Measurements from ENCODE around the gene RNU1-1.
A peak's percentile ranks its signal among the peaks of the same experiment; 100 is the strongest.
"Not testable (repeated sequence)": the region's sequence is repeated elsewhere in the genome, so short reads cannot be mapped to it uniquely, and the experiment has no call there.

RNU1-1 gene

GRCh38 chr1:16525769-16526168, 11.7 kb upstream of the RNU1-1 start:
- not testable (repeated sequence) for DNase-seq (ENCODE audit: extremely low read depth in 1 of 2, low read depth in 1 of 2)

GRCh38 chr1:16521679-16522078, 7.6 kb upstream of the RNU1-1 start:
- not testable (repeated sequence) for DNase-seq (ENCODE audit: extremely low read depth in 1 of 2, low read depth in 1 of 2)

DNA sequence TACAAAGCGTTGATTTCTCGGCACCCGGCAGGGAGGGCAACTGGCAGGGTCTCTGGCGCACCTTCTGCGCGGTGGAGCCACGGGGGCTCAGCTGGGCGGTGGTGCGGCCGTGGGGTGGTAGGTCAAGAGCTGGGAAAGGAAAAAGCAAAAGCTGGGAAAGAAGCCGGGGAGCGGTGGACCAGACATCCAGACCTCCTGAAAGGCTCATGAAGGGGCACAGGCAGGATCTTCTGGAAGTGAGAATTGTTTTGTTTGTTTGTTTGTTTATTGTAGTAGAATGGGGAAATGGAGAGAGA, 7.2 kb upstream of the RNU1-1 start:
- no peak for DNase-seq (ENCODE audit: extremely low read depth in 1 of 2, low read depth in 1 of 2)

- not testable (repeated sequence) for DNase-seq (ENCODE audit: extremely low read depth in 1 of 2, low read depth in 1 of 2)
These were observed 6.6 kb upstream of the RNU1-1 start for GRCh38 chr1:16520435-16521287.

DNA sequence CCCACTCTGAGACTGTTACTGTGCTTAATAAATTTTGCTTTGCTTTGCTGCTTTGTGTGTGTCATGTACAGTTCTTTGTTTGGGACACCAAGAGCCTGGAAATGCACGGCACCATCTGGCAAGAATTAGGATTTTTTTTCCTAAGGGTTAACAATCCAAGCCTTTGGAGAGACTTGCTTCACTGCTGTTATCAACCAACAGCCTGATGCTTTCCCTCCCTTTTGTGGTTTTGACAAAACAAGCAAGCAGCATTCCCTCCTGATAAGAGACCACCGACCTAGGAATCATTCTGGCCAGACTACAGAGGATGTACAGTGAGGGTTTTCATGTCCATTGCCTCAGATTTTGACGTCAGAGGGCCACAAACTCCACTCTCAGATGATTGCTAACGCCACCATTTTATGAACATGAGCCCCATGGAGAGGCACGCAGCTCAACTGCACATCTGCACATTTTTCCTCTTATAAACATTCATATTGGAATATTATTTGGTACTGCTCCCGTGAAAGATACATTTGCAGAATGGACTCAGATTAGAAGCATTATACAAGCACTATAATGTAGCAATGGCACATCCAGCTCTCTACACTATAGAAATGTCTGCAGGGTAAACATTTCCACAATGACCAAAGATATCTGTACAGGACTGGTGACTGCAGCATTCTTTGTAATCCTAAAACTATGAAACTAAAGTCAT, 5.3 kb upstream of the RNU1-1 start:
- not testable (repeated sequence) for DNase-seq (ENCODE audit: extremely low read depth in 1 of 2, low read depth in 1 of 2)

GRCh38 chr1:16518913-16519254, 4.8 kb upstream of the RNU1-1 start:
- not testable (repeated sequence) for DNase-seq (ENCODE audit: extremely low read depth in 1 of 2, low read depth in 1 of 2)

- DNase-seq (ENCODE audit: extremely low read depth in 1 of 2, low read depth in 1 of 2) = not testable (repeated sequence)
These were observed 2.8 kb upstream of the RNU1-1 start for GRCh38 chr1:16516694-16517410.

DNA sequence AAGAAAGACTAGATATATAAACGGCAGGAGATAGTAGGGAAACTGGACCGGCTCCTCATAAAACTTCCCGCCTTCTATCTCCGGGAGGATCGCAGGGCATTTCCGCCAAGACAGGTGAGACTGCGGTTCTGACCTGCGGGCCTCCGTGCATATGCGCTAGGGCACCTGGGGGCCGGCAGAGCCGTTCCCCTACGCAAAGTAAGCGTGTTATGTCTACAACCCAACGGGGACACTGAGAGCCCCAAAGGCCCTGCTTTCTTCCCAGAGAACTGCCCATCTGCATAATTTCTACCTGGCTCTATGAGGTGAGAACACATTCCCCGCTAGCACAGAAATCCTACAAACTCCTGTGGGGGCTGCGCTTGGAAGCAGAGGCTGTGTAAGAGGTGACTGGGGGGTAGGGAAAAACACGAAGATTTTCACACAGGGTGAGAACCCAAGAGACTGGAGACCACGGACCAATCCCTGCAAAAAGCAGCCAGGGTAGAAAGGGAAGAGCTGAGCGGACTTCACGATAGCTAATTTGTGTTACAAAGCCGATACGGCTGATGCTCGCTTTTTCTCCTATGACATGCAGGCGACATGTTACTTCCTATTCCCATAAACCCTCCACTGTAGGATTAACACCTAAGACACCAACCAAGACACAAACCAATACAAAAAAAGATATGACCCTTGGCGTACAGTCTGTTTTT, 526 bp downstream of the RNU1-1 start:
- DNase-seq (ENCODE audit: extremely low read depth in 1 of 2, low read depth in 1 of 2) = peak; percentile 53 to 57

DNA sequence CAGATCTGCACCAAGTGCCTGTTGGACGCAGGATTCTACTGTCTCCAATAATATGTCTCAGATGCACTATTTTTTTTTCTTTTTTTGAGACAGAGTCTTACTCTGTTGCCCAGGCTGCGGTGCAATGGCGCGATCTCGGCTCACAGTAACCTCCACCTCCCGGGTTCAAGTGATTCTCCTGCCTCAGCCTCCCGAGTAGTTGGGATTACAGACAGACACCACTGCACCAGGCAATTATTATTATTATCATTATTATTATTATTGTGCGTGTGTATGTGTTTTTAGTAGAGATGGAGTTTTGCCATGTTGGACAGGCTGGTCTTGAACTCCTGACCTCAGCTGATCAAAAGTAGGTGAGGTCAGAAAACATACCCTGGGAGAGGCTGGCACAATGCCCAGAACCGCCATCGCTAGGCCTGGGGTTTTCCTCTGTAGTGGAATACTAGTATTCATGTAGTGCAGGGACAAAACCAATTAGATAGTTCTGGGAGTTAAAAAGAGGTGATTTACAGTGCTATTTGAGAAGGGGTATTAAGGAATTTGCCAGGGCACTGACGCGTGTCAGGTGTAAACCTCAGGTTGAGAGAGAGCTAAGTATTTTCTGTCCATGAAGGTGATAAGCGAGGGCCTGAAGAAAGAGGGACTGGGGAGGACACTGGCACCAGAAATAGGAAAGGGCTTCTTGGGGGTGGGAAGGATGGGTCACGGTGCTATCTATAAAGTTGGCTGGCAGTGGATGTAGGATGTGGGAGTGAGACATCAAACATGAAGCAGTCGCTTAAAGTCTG, 1.3 kb downstream of the RNU1-1 start:
- DNase-seq (ENCODE audit: extremely low read depth in 1 of 2, low read depth in 1 of 2) = not testable (repeated sequence)

DNA sequence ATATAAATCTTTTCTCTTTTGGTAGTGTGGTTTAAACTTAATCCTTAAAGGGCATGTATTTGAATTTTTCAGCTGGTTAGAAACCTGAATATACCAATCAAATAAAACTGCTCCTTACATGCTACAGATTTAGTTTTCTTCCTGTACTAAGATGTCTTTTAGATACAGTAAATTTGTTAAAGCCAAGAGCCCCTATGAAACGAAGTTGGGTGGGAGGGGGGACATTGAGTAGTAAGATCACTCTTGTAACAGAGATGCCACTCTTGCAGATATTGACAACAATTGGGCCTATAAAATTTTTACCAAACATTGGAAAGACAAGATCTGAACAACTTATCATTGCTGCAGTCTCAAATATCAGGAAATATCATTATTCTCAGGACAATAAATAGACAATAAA, 2.2 kb downstream of the RNU1-1 start:
- not testable (repeated sequence) for DNase-seq (ENCODE audit: extremely low read depth in 1 of 2, low read depth in 1 of 2)

DNA sequence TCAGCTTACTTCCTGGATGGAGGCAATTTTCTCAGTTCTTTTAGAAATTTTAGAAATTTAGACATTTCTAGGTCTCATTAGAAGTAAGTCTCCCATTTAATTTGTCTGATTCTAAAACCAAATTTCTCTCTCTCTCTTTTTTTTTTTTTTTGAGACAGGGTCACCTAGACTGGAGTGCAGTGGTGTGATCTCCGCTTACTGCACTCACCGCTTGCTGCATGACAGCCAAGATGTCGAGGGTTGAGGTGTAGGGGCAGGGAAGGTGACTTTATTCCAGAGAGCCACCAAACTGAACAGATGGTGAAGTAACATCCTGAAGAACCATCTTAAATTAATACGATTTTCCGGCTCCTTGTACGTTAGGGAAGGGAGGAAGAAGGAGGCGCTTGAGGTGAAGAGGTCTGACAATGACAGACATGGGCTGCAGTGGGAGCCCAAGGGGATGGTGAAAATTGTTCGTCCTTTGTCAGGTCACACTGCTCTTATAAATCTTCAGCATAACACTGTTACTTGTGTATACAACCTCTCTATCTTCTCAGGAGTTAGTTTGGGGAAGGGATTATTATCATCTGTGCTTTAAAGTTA, 5.1 kb downstream of the RNU1-1 start:
- not testable (repeated sequence) for DNase-seq (ENCODE audit: extremely low read depth in 1 of 2, low read depth in 1 of 2)

DNA sequence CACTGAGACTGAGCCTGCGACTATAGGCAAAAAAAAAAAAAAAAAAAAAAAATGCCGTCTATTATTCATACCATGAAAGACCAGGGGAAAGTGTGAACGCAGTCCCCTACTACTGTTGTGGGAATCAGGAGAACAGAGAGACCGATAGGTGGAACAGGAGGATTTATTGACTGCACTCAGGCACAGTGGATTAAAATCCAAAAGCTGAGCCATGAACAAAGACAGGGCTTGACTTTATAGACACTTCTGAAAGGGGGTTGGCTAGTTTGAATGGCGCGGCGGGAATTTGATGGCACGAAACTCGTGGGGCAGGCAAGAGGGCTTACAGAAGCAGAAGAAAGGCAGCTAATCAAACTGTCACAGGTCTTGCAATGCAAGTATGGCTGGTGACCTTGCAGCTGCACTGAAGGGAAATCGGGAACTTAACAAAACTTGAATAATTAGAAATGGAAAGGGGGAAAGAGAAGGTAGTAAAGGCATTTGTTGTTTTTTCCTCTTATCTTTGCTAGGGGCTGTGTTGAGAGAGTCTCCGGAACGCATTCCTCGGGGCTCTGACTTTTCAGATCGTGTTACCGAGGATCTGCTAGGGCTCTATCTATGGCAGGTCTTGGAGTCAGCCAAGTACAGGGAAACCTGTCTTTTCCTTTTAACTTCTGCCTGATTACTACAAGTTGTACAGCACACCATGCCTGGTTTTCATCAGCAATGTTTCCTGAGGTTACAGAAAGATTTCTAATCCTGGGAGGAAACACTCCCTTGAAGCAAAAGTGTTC, 7.5 kb downstream of the RNU1-1 start:
- DNase-seq (ENCODE audit: extremely low read depth in 1 of 2, low read depth in 1 of 2) = not testable (repeated sequence)

- not testable (repeated sequence) for DNase-seq (ENCODE audit: extremely low read depth in 1 of 2, low read depth in 1 of 2)
These were observed 8.2 kb downstream of the RNU1-1 start for GRCh38 chr1:16505870-16506269.

- no peak for DNase-seq (ENCODE audit: extremely low read depth in 1 of 2, low read depth in 1 of 2)
These were observed 10.6 kb downstream of the RNU1-1 start for GRCh38 chr1:16503494-16503893.

GRCh38 chr1:16501446-16501845, 12.6 kb downstream of the RNU1-1 start:
- DNase-seq (ENCODE audit: extremely low read depth in 1 of 2, low read depth in 1 of 2) = not testable (repeated sequence)

- not testable (repeated sequence) for DNase-seq (ENCODE audit: extremely low read depth in 1 of 2, low read depth in 1 of 2)
These were observed 13.1 kb downstream of the RNU1-1 start for GRCh38 chr1:16500975-16501374.

GRCh38 chr1:16500466-16500865, 13.6 kb downstream of the RNU1-1 start:
- DNase-seq (ENCODE audit: extremely low read depth in 1 of 2, low read depth in 1 of 2) = not testable (repeated sequence)

GRCh38 chr1:16498573-16499413, 15.3 kb downstream of the RNU1-1 start:
- DNase-seq (ENCODE audit: extremely low read depth in 1 of 2, low read depth in 1 of 2) = peak; percentile 73 to 77

All from stimulated activated CD8-positive, alpha-beta memory T cell treated with anti-CD3 and anti-CD28 coated beads, Interleukin-7, amount 100 ng/mL, for 48 hours (primary cell).